ENCODE data around the gene RAVER1. TPM values are rescaled to one million over a fixed set of nuclear protein-coding genes. Genes with fewer than 3 reads are reported as not detected.

Gene RAVER1
- total and polyA plus RNA-seq, 10 of the 15 experiments (the other 5 are each of a cell fraction or from before 2014, with no cell fraction given), result 0.03 to 87.0 (median 12.1) TPM

GRCh38 chr19:10270616-10271394, 62.5 kb downstream of the RAVER1 start, which contains the start of gene ICAM1 (continued):
- TF ChIP-seq YBX1 (IDR thresholded peaks at IDR 0.05) (no peak), IRF5 (IDR thresholded peaks at IDR 0.05; ENCODE audit: borderline replicate concordance) (no peak), MTA2 (IDR thresholded peaks at IDR 0.05; ENCODE audit: low read depth) (no peak), PKNOX1 (IDR thresholded peaks at IDR 0.05) (no peak), PAX5 (IDR thresholded peaks at IDR 0.05; ENCODE audit: borderline replicate concordance, low read depth, low read length) (peak; percentile 61; the same call in 1 of the 2 replicates), IRF3 (IDR thresholded peaks at IDR 0.05) (no peak), ATF3 (IDR thresholded peaks at IDR 0.05; ENCODE audit: borderline replicate concordance, extremely low read depth, low read depth, low read length) (no peak), ZZZ3 (IDR thresholded peaks at IDR 0.05; ENCODE audit: control insufficient read depth, insufficient read length, low read depth) (no peak), SUZ12 (IDR thresholded peaks at IDR 0.05; ENCODE audit: unreplicated experiment) (no peak), CREM (IDR thresholded peaks at IDR 0.05; ENCODE audit: low read depth) (peak; percentile 37), ZNF24 (IDR thresholded peaks at IDR 0.05) (peak; percentile 90), POU2F2 (IDR thresholded peaks at IDR 0.05; ENCODE audit: borderline replicate concordance, low read depth, low read length) (peak; percentile 97; the same call in 2 of the 3 replicates), RELA (IDR thresholded peaks at IDR 0.05; ENCODE audit: borderline replicate concordance, partially characterized antibody) (peak; percentile 65), ZNF622 (IDR thresholded peaks at IDR 0.05) (no peak), CBX3 (IDR thresholded peaks at IDR 0.05; ENCODE audit: borderline replicate concordance, low read depth) (no peak), SMAD1 (IDR thresholded peaks at IDR 0.05; ENCODE audit: low read depth, partially characterized antibody) (peak; percentile 42), SIX5 (IDR thresholded peaks at IDR 0.05; ENCODE audit: low read depth, low read length, severe bottlenecking) (no peak), TAF1 (IDR thresholded peaks at IDR 0.05; ENCODE audit: borderline replicate concordance, low read depth, low read length) (peak; percentile 87), MLLT1 (IDR thresholded peaks at IDR 0.05) (peak; percentile 63), RELB (IDR thresholded peaks at IDR 0.05; ENCODE audit: low read depth) (no peak), PAX8 (IDR thresholded peaks at IDR 0.05) (no peak; the same call in 1 of the 2 replicates), RUNX3 (IDR thresholded peaks at IDR 0.05; ENCODE audit: low read length) (peak; percentile 35), CBX5 (IDR thresholded peaks at IDR 0.05; ENCODE audit: low read depth) (no peak), CHD4 (IDR thresholded peaks at IDR 0.05) (no peak)

Measured in GM12878 (cell line).